H1 (cell line): ENCODE results near the gene PNMA3. TPM values are rescaled to one million over a fixed set of nuclear protein-coding genes. Genes with fewer than 3 reads are reported as not detected.

ENCODE experiments used
- CTCF ChIA-PET: fragments of 300-600 bp; sonication (Branson Sonifier 250); formaldehyde crosslinking; loops from one replicate; lab custom pipeline; 2021; ENCODE audit not compliant: partially characterized antibody; lab: Charles Lee
- POLR2A ChIA-PET: fragments of 300-600 bp; sonication (Branson Sonifier 250); formaldehyde crosslinking; loops from one replicate; lab custom pipeline; 2021; ENCODE audit warnings: inconsistent platforms; ENCODE audit not compliant: partially characterized antibody; lab: Charles Lee
- DNase-seq, 2 experiments: peaks; one replicate each; pipeline versions ENCODE4 v3.0.0 to v3.0.0-alpha.2; 2010 to 2022; ENCODE audit warnings: low spot score in 2 of 2, low read depth in 1 of 2, mixed read lengths in 1 of 2
- FAIRE-seq: peaks from 2 replicates; lab custom pipeline; 2011; peaks lifted over from hg19 to GRCh38; lab: Jason Lieb, UNC
- H2AFZ ChIP-seq: 2 replicates; pipeline ENCODE4 v1.8.1; 2012; ENCODE audit warnings: low read length, inconsistent platforms
- H2AK5ac ChIP-seq: 2 replicates; pipeline ENCODE4 v1.6.1; 2013; ENCODE audit warnings: low read depth, low read length
- H2BK120ac ChIP-seq: replicated peaks from 2 replicates; pipeline ENCODE3; 2013; ENCODE audit warnings: low read depth, low read length, inconsistent platforms
- H2BK12ac ChIP-seq: 2 replicates; pipeline ENCODE4 v1.6.1; 2013; ENCODE audit warnings: low read depth, low read length
- H2BK15ac ChIP-seq: 2 replicates; pipeline ENCODE4 v1.6.1; 2013; ENCODE audit warnings: low read length
- H2BK20ac ChIP-seq: 2 replicates; pipeline ENCODE4 v1.6.1; 2013; ENCODE audit warnings: low read length
- H2BK5ac ChIP-seq: 2 replicates; pipeline ENCODE4 v1.6.1; 2013; ENCODE audit warnings: low read depth, low read length
- H3K14ac ChIP-seq: 2 replicates; pipeline ENCODE4 v1.6.1; 2013; ENCODE audit warnings: inconsistent platforms; ENCODE audit not compliant: insufficient read length
- H3K18ac ChIP-seq: 2 replicates; pipeline ENCODE4 v1.6.1; 2013; ENCODE audit warnings: low read length; ENCODE audit errors: extremely low read depth
- H3K23ac ChIP-seq: 2 replicates; pipeline ENCODE4 v1.6.1; 2013; ENCODE audit warnings: inconsistent platforms; ENCODE audit not compliant: insufficient read length
- H3K23me2 ChIP-seq: 2 replicates; pipeline ENCODE4 v1.6.1; 2013; ENCODE audit warnings: low read depth, low read length
- H3K27ac ChIP-seq: 2 replicates; pipeline ENCODE4 v1.6.1; 2011; ENCODE audit warnings: low read depth, low read length, inconsistent platforms
- H3K27me3 ChIP-seq, 4 experiments: replicated peaks in 1 of 4; 1 replicate in 1 of 4; 2 replicates in 3 of 4; pipeline versions ENCODE4 v1.6.1 to v1.8.1; 2011 to 2013; ENCODE audit warnings: low read length in 3 of 4, mild to moderate bottlenecking in 3 of 4, inconsistent platforms in 2 of 4, mixed read lengths in 2 of 4, moderate library complexity in 1 of 4; ENCODE audit not compliant: control insufficient read depth in 3 of 4, insufficient read depth in 3 of 4; ENCODE audit errors: extremely low read depth in 1 of 4
- H3K36me3 ChIP-seq, 4 experiments: 2 replicates each; pipeline versions ENCODE4 v1.6.1 to v1.8.1; 2011 to 2013; ENCODE audit warnings: mild to moderate bottlenecking in 4 of 4, low read length in 3 of 4, moderate library complexity in 2 of 4, control low read depth in 1 of 4, inconsistent platforms in 1 of 4; ENCODE audit not compliant: insufficient read depth in 4 of 4, control insufficient read depth in 2 of 4
- H3K4ac ChIP-seq: replicated peaks from 2 replicates; pipeline ENCODE3; 2013; ENCODE audit warnings: low read length, low read depth, mixed read lengths, inconsistent platforms; ENCODE audit not compliant: insufficient read length
- H3K4me1 ChIP-seq, 4 experiments: replicated peaks in 1 of 4; 1 replicate in 1 of 4; 2 replicates in 3 of 4; pipeline versions ENCODE4 v1.6.1 to v1.8.1; 2011 to 2013; ENCODE audit warnings: low read length in 3 of 4, inconsistent platforms in 2 of 4, mixed read lengths in 1 of 4; ENCODE audit not compliant: insufficient read depth in 4 of 4, control insufficient read depth in 3 of 4
- H3K4me2 ChIP-seq, 2 experiments: 2 replicates each; pipeline versions ENCODE4 v1.6.1 to v1.8.1; 2011 to 2013; ENCODE audit warnings: low read depth in 2 of 2, low read length in 2 of 2, control low read depth in 1 of 2, inconsistent platforms in 1 of 2, mild to moderate bottlenecking in 1 of 2; ENCODE audit not compliant: insufficient read depth in 1 of 2
- H3K4me3 ChIP-seq, 4 experiments: fragments of 200-600, 300-600 bp in 1 of 4; sonication (generic), shearing (Covaris generic), sonication (Bioruptor Twin) in 1 of 4; 2 replicates each; pipeline versions ENCODE4 v1.5.1 to v1.8.1; 2011 to 2016; ENCODE audit warnings: low read length in 4 of 4, low read depth in 3 of 4, control low read depth in 2 of 4, inconsistent platforms in 2 of 4, mild to moderate bottlenecking in 2 of 4, mixed read lengths in 1 of 4, moderate library complexity in 1 of 4; ENCODE audit not compliant: insufficient read depth in 2 of 4; ENCODE audit errors: extremely low read depth in 1 of 4
- H3K56ac ChIP-seq: replicated peaks from 2 replicates; pipeline ENCODE3; 2013; ENCODE audit warnings: low read depth, mild to moderate bottlenecking, mixed read lengths, low read length, inconsistent platforms; ENCODE audit not compliant: insufficient read length
- H3K79me1 ChIP-seq: 2 replicates; pipeline ENCODE4 v1.6.1; 2013; ENCODE audit warnings: low read depth, low read length, control low read depth
- H3K79me2 ChIP-seq, 2 experiments: 2 replicates each; pipeline versions ENCODE4 v1.6.1 to v1.8.1; 2012 to 2013; ENCODE audit warnings: low read length in 2 of 2, mild to moderate bottlenecking in 2 of 2, inconsistent platforms in 1 of 2; ENCODE audit not compliant: insufficient read depth in 2 of 2, control insufficient read depth in 1 of 2
- H3K9ac ChIP-seq, 4 experiments: replicated peaks in 1 of 4; 1 replicate in 1 of 4; 2 replicates in 3 of 4; pipeline versions ENCODE4 v1.6.1 to v1.8.1; 2011 to 2013; ENCODE audit warnings: low read depth in 3 of 4, low read length in 3 of 4, control low read depth in 2 of 4, mild to moderate bottlenecking in 2 of 4, moderate library complexity in 2 of 4, inconsistent platforms in 1 of 4; ENCODE audit errors: extremely low read depth in 1 of 4
- H3K9me3 ChIP-seq, 2 experiments: 2 replicates each; pipeline versions ENCODE4 v1.6.1 to v1.8.1; 2012 to 2013; ENCODE audit warnings: mild to moderate bottlenecking in 2 of 2, moderate library complexity in 2 of 2, control low read depth in 1 of 2, inconsistent platforms in 1 of 2, low read depth in 1 of 2, low read length in 1 of 2, mixed read lengths in 1 of 2; ENCODE audit not compliant: insufficient read depth in 2 of 2
- H4K20me1 ChIP-seq, 2 experiments: replicated peaks in 1 of 2; 2 replicates each; pipeline versions ENCODE3 to v1.8.1; 2011 to 2013; ENCODE audit warnings: inconsistent platforms in 2 of 2, low read length in 2 of 2, mild to moderate bottlenecking in 1 of 2; ENCODE audit not compliant: insufficient read depth in 2 of 2, control insufficient read depth in 1 of 2
- H4K5ac ChIP-seq: 2 replicates; pipeline ENCODE4 v1.6.1; 2013; ENCODE audit warnings: low read length, low read depth, mixed read lengths, inconsistent platforms; ENCODE audit not compliant: insufficient read length
- H4K8ac ChIP-seq: 2 replicates; pipeline ENCODE4 v1.8.0; 2013; ENCODE audit warnings: mild to moderate bottlenecking, moderate library complexity, low read length, inconsistent platforms; ENCODE audit not compliant: insufficient read depth; ENCODE audit errors: extremely low read depth
- H4K91ac ChIP-seq: replicated peaks from 2 replicates; pipeline ENCODE3; 2013; ENCODE audit warnings: low read length, mixed read lengths, inconsistent platforms; ENCODE audit not compliant: insufficient read length
- EZH2 ChIP-seq: fragments of 200-600 bp; sonication (generic); IDR thresholded peaks from 2 replicates; pipeline ENCODE4 v1.7.1; 2012; ENCODE audit warnings: low read depth, mild to moderate bottlenecking, moderate library complexity, low read length, inconsistent platforms; ENCODE audit not compliant: severe bottlenecking
- GABPA ChIP-seq: IDR thresholded peaks from 2 replicates; pipeline ENCODE4 v1.6.1; 2011; ENCODE audit warnings: mild to moderate bottlenecking, low read length, moderate library complexity, borderline replicate concordance; ENCODE audit not compliant: insufficient read depth
- KDM1A ChIP-seq: fragments of 200-600, 300-600 bp; sonication (generic); IDR thresholded peaks from 2 replicates; pipeline ENCODE4 v1.7.1; 2016; ENCODE audit warnings: mild to moderate bottlenecking, low read length, borderline replicate concordance
- MAFK ChIP-seq: IDR thresholded peaks from 2 replicates; pipeline ENCODE4 v1.6.1; 2012; ENCODE audit warnings: low read depth, mild to moderate bottlenecking, improper control_type of control experiment, low read length
- RAD21 ChIP-seq, 2 experiments: IDR thresholded peaks in 1 of 2; conservative IDR thresholded peaks in 1 of 2; 2 replicates each; pipeline ENCODE4 v1.6.1; 2011; ENCODE audit warnings: low read depth in 2 of 2, low read length in 2 of 2, improper control_type of control experiment in 1 of 2, inconsistent platforms in 1 of 2, mild to moderate bottlenecking in 1 of 2, moderate library complexity in 1 of 2
- SIN3A ChIP-seq, 2 experiments: IDR thresholded peaks in 1 of 2; conservative IDR thresholded peaks in 1 of 2; 2 replicates each; pipeline ENCODE4 v1.6.1; 2011 to 2012; ENCODE audit warnings: low read length in 2 of 2, improper control_type of control experiment in 1 of 2, low read depth in 1 of 2, mild to moderate bottlenecking in 1 of 2
- SIX5 ChIP-seq: IDR thresholded peaks from 2 replicates; pipeline ENCODE4 v1.6.1; 2011; ENCODE audit warnings: mild to moderate bottlenecking, low read depth, low read length
- SP4 ChIP-seq: IDR thresholded peaks from 2 replicates; pipeline ENCODE4 v1.6.1; 2012; ENCODE audit warnings: low read length, inconsistent platforms
- WGBS, 2 experiments: shearing (Covaris generic) in 1 of 2; methylation state at CpG; one replicate each; pipeline versions ENCODE4 v1.1.6 to v1.1.7; 2013 to 2015; ENCODE audit warnings: low lambda C conversion rate in 2 of 2, mixed read lengths in 2 of 2, inconsistent platforms in 1 of 2, low coverage in 1 of 2, missing lambda C conversion rate in 1 of 2; ENCODE audit not compliant: insufficient replicate concordance in 2 of 2, insufficient coverage in 1 of 2, insufficient read length in 1 of 2; ENCODE audit errors: extremely low coverage in 1 of 2, missing lambda C conversion rate in 1 of 2; 5-methylcytosine and 5-hydroxymethylcytosine counted together
- polyA plus RNA-seq, 7 experiments: library from polyadenylated mRNA; depleted of rRNA in 3 of 7; stranded (reverse) in 5 of 7; unstranded in 2 of 7; fragments of >200 nt in 5 of 7; fragments of 200-250 nt in 2 of 7; gene quantifications; 1 replicate in 5 of 7; 2 replicates in 1 of 7; 4 replicates in 1 of 7; pipeline versions ENCODE4 v1.2.1 to v1.2.3, GENCODE V29; 2011 to 2013; ENCODE audit warnings: missing spikeins in 2 of 7, mixed read lengths in 2 of 7
- total RNA-seq: library from RNA; stranded (reverse); fragmentation: NEBNext Ultra II Directional; extraction: Animal tissue kit (Norgen Biotek cat#: 25700); gene quantifications from 2 replicates; pipeline ENCODE4 v1.2.1, GENCODE V29; 2021
- TF ChIP-seq, protein P1 (sequence below): IDR thresholded peaks from 2 replicates; pipeline ENCODE4 v1.6.1; 2012; ENCODE audit warnings: inconsistent platforms
- TF ChIP-seq, protein P2 (sequence below): IDR thresholded peaks from 2 replicates; pipeline ENCODE4 v1.6.1; 2012; ENCODE audit warnings: low read length, inconsistent platforms

Gene PNMA3
- total and polyA plus RNA-seq, 2 of the 8 experiments (the other 6 are each of a cell fraction or from before 2014, with no cell fraction given) = 3.3 to 6.9 TPM

DNA sequence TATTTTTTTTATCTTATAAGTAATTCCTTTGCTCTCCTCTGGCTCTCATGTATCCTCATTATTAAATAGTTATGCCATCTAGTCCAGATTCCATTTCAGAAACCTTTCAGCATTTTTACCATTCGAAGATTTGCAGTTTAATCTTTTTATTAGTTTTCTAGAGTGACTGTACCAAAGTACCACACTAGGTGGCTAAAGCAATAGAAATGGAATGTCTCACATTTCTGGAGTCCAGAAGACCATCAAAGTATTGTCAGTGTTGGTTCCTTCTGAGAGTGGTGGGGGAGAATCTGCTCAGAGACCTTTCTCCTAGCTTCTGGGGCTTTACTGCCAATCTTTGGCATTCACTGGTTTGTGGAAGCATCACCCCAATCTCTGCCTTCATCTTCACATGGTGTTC is 3.7 kb upstream of the PNMA3 start:
- no peaks in the 10 kb centered on the region; the same call in 1 of the 2 replicates for H3K23me2 ChIP-seq
- ChIA-PET CTCF (no interaction called here), POLR2A (no interaction called here)
- H2AK5ac ChIP-seq = no peak overlapping the region
- H4K20me1 ChIP-seq = no peaks in the 10 kb centered on the region
- no peak overlapping the region for H2BK120ac ChIP-seq
- H2BK15ac ChIP-seq = no peak overlapping the region
- H3K4me3 ChIP-seq = no peak overlapping the region
- no peak overlapping the region for H3K9ac ChIP-seq
- H3K27ac ChIP-seq = no peak overlapping the region
- no peaks in the 10 kb centered on the region for H3K79me2 ChIP-seq
- H3K79me1 ChIP-seq = no peaks in the 10 kb centered on the region
- no peak overlapping the region for H3K18ac ChIP-seq
- peaks cover 0 to 3% (median under 1%) of the 10 kb centered on the region in 4 experiments; a peak in 2 of 7 replicates for H3K4me1 ChIP-seq
- H3K56ac ChIP-seq = no peak overlapping the region
- no peak overlapping the region for H3K4ac ChIP-seq
- no peak overlapping the region for H3K4me2 ChIP-seq
- H4K8ac ChIP-seq = no peak overlapping the region
- H2BK5ac ChIP-seq = no peak overlapping the region
- H2BK20ac ChIP-seq = no peak overlapping the region
- H3K23ac ChIP-seq = no peak overlapping the region
- 100% methylated on average over 1 of the region's 1 CpG; no CpG with 5 or more reads in 1 of the 2 experiments for WGBS, 2 experiments
- H2AFZ ChIP-seq = no peak overlapping the region
- no peaks in the 10 kb centered on the region for H3K36me3 ChIP-seq
- peaks cover 2 to 15% (median 11%) of the 10 kb centered on the region in 4 experiments; a peak in 6 of 7 replicates for H3K27me3 ChIP-seq
- H2BK12ac ChIP-seq = no peak overlapping the region
- DNase-seq = no peak
- FAIRE-seq = no peak
- no peak overlapping the region for H4K91ac ChIP-seq
- H3K9me3 ChIP-seq = peaks cover 5 to 10% of the 10 kb centered on the region in 2 experiments; a peak in 2 of 4 replicates
- no peak overlapping the region for H4K5ac ChIP-seq
- no peak overlapping the region for H3K14ac ChIP-seq
- TF ChIP-seq EZH2 = no peak
- TF ChIP-seq SIN3A (conservative IDR thresholded peaks at IDR 0.05 in 1 of 2, IDR thresholded peaks at IDR 0.05 in 1 of 2; ENCODE audit: low read depth in 1 of 2, low read length in 2 of 2) = no peak
- no peak for TF ChIP-seq SIX5
- no peak for TF ChIP-seq KDM1A
- no peak for TF ChIP-seq SP4
- no peak for TF ChIP-seq MAFK
- no peak for TF ChIP-seq GABPA
- TF ChIP-seq, protein P1, sequence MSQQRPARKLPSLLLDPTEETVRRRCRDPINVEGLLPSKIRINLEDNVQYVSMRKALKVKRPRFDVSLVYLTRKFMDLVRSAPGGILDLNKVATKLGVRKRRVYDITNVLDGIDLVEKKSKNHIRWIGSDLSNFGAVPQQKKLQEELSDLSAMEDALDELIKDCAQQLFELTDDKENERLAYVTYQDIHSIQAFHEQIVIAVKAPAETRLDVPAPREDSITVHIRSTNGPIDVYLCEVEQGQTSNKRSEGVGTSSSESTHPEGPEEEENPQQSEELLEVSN = no peak
- TF ChIP-seq, protein P2, sequence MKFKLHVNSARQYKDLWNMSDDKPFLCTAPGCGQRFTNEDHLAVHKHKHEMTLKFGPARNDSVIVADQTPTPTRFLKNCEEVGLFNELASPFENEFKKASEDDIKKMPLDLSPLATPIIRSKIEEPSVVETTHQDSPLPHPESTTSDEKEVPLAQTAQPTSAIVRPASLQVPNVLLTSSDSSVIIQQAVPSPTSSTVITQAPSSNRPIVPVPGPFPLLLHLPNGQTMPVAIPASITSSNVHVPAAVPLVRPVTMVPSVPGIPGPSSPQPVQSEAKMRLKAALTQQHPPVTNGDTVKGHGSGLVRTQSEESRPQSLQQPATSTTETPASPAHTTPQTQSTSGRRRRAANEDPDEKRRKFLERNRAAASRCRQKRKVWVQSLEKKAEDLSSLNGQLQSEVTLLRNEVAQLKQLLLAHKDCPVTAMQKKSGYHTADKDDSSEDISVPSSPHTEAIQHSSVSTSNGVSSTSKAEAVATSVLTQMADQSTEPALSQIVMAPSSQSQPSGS = no peak
- TF ChIP-seq RAD21 (IDR thresholded peaks at IDR 0.05 in 1 of 2, conservative IDR thresholded peaks at IDR 0.05 in 1 of 2; ENCODE audit: low read depth in 2 of 2, low read length in 2 of 2) = no peak
